Activated CD8-positive, alpha-beta T cell treated with anti-CD3 and anti-CD28 coated beads, Interleukin-2, amount 10 ng/mL, durations not matched to agents 7 days and 5 days (primary cell): ENCODE measurements around the gene PRR14L. TPM values are rescaled to one million over a fixed set of nuclear protein-coding genes. Genes with fewer than 3 reads are reported as not detected.

ENCODE experiments used
- ATAC-seq: fragments of 150-1000 bp; cut with Tn5 transposase; one replicate; pipeline ENCODE4 v1.10.0; 2021; ENCODE audit warnings: moderate library complexity
- CTCF ChIA-PET: fragments of 350-600 bp; sonication (Branson Sonifier 250); formaldehyde crosslinking; loops from one replicate; lab custom pipeline; 2021; ENCODE audit warnings: antibody characterized with exemption; lab: Charles Lee
- POLR2A ChIA-PET: fragments of 350-600 bp; sonication (Branson Sonifier 250); formaldehyde crosslinking; loops from one replicate; lab custom pipeline; 2021; ENCODE audit warnings: antibody characterized with exemption; lab: Charles Lee
- DNase-seq: peaks from one replicate; pipeline ENCODE4 v3.0.0-alpha.2; 2020
- H3K27ac Mint-ChIP-seq: one replicate; pipeline ENCODE4 v1.8.0; 2021; ENCODE audit warnings: mild to moderate bottlenecking, mixed read lengths
- H3K27me3 Mint-ChIP-seq: one replicate; pipeline ENCODE4 v1.8.0; 2021; ENCODE audit warnings: low read depth, mixed read lengths
- H3K36me3 Mint-ChIP-seq: one replicate; pipeline ENCODE4 v1.8.0; 2021; ENCODE audit warnings: low read depth, mixed read lengths
- H3K4me1 Mint-ChIP-seq: one replicate; pipeline ENCODE4 v1.8.0; 2021; ENCODE audit warnings: low read depth, mixed read lengths
- H3K4me3 Mint-ChIP-seq: one replicate; pipeline ENCODE4 v1.8.0; 2021; ENCODE audit warnings: mild to moderate bottlenecking, mixed read lengths
- H3K9me3 Mint-ChIP-seq: one replicate; pipeline ENCODE4 v1.8.0; 2022; ENCODE audit warnings: mixed read lengths; ENCODE audit not compliant: insufficient read depth
- total RNA-seq, 2 experiments: library from RNA; stranded (reverse); gene quantifications; one replicate each; pipeline ENCODE4 v1.2.3, GENCODE V29; 2021

PRR14L gene
- total RNA-seq, 2 experiments from 2014 or later = 64.0 to 65.3 TPM

DNA sequence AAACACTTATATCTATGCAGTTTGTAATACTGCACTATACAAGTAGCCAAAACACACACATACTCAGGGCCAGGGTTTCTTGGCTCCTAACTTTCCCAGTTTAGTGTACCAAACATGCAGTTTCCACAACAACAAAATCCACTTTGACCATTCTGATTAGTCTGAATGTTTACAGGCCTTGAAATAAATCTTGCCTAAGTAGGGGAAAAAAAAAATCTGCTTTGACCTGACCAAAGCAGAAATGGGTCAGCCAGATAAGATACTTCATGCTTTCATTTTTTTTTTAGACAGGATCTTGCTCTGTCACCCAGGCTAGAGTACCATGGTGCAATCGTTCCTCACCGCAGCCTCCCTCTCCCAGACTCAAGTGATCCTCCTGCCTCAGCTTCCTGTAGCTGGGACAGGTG, 10.1 kb downstream of the PRR14L start:
- ATAC-seq (no peak), DNase-seq (no peak)
- no peaks in the 10 kb centered on the region for H3K9me3 Mint-ChIP-seq
- peaks cover 47% of the 10 kb centered on the region for H3K36me3 Mint-ChIP-seq
- H3K27me3 Mint-ChIP-seq = no peaks in the 10 kb centered on the region
- CTCF ChIA-PET = interaction anchor here (0.8 kb wide), 1 partner anchor 74 kb away, joined by 3 read pairs; no protein-coding TSS in a partner anchor
- POLR2A ChIA-PET = interaction anchor here (1.0 kb wide), 1 partner anchor 14 kb away, joined by 3 read pairs; the partner anchor contains the start of gene DEPDC5
- H3K4me3 Mint-ChIP-seq = no peak overlapping the region
- peaks cover 27% of the 10 kb centered on the region for H3K4me1 Mint-ChIP-seq
- H3K27ac Mint-ChIP-seq = peak overlapping the region; percentile 13

DNA sequence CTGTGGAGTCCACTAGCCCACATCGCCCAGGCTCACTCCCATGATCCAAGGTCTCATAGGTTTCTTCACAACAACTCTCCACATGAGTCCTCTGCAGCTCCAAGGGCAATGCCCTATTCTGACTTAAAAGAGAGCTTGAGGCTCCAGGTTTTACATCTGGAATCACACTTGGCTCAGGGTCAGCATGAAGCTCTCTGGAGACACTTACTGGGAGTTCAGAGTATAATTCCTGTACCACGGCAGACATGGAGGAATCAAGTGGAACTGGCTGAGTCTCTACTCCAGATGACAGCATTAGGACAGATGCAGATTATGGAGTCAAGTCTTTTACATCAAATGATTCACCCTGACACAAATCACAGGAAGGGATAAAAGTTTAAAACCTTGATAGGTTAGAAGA, 11.4 kb downstream of the PRR14L start:
- ChIA-PET CTCF (no interaction called here), POLR2A (interaction anchor here (1.6 kb wide), 1 partner anchor 11 kb away, joined by 3 read pairs; no protein-coding TSS in a partner anchor)
- H3K4me1 Mint-ChIP-seq = peaks cover 30% of the 10 kb centered on the region
- no peak for ATAC-seq
- no peak overlapping the region for H3K4me3 Mint-ChIP-seq
- H3K27ac Mint-ChIP-seq = peak overlapping the region; percentile 31
- peaks cover 53% of the 10 kb centered on the region for H3K36me3 Mint-ChIP-seq
- H3K9me3 Mint-ChIP-seq = no peaks in the 10 kb centered on the region
- no peaks in the 10 kb centered on the region for H3K27me3 Mint-ChIP-seq
- DNase-seq = no peak

DNA sequence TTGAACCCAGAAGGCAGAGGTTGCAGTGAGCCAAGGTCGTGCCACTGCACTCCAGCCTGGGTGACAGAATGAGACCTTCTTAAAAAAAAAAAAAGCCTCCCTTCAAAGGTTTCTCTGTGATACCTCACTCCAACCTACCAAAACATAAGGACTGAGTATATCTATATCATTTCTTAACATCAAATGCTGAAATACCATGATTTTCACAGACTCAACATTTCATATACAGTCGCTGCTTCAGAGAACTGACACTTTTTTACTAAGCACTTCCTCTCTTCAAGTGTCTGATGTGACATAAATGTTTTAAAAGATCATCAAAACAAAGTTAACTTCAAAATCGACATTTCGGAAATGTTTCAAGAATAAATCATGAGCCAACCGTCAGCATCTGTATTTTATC, 12.0 kb downstream of the PRR14L start:
- no peak for ATAC-seq
- DNase-seq = no peak
- Mint-ChIP-seq H3K27me3 (no peaks in the 10 kb centered on the region), H3K4me1 (peaks cover 31% of the 10 kb centered on the region), H3K36me3 (peaks cover 54% of the 10 kb centered on the region), H3K4me3 (no peak overlapping the region), H3K27ac (no peak overlapping the region), H3K9me3 (no peaks in the 10 kb centered on the region)
- ChIA-PET POLR2A (interaction anchor here (1.6 kb wide), 1 partner anchor 11 kb away, joined by 3 read pairs; no protein-coding TSS in a partner anchor), CTCF (no interaction called here)

DNA sequence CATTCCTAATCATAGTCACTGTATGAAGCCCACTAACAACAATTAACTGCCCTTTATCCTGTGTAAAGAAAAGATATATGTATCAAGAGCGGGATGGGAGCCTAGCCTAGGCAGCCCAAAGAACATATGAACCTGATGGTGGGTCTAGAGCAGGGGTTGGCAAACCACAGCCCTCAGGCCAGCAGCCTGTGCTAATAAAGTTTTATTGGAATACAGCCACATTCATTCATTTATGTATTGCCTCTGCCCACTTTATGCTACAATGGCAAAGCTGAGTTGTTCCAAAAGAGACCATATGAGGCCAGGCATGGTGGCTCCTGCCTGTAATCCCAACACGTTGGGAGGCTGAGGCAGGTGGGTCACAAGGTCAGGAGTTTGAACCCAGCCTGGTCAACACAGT, 13.5 kb downstream of the PRR14L start:
- Mint-ChIP-seq H3K4me3 (no peak overlapping the region), H3K27ac (no peak overlapping the region), H3K27me3 (no peaks in the 10 kb centered on the region), H3K9me3 (no peaks in the 10 kb centered on the region), H3K36me3 (peaks cover 50% of the 10 kb centered on the region), H3K4me1 (peaks cover 27% of the 10 kb centered on the region)
- no peak for ATAC-seq
- ChIA-PET CTCF (no interaction called here), POLR2A (no interaction called here)
- no peak for DNase-seq

DNA sequence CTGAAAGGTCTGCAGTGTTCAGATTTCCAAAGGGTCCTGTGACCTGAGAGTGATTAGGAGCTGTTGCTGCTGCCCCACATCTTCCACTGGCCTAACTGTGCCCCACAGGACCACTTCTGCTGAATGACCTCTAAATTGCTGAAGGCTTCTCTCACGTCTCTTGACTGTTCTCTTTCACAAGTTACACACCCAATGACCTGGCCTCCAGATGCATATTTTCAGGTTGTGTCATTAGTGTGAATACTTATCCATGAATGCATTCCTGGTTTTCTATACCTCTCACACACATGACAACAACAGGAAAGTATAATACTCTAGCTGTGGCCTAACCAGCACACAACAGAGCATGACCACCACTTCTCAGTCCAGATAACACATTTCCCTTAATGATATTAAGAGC, 15.4 kb downstream of the PRR14L start:
- H3K27ac Mint-ChIP-seq = no peak overlapping the region
- no peaks in the 10 kb centered on the region for H3K27me3 Mint-ChIP-seq
- H3K36me3 Mint-ChIP-seq = peaks cover 42% of the 10 kb centered on the region
- H3K4me3 Mint-ChIP-seq = no peak overlapping the region
- peaks cover 22% of the 10 kb centered on the region for H3K4me1 Mint-ChIP-seq
- ChIA-PET POLR2A (no interaction called here), CTCF (no interaction called here)
- no peak for DNase-seq
- no peak for ATAC-seq
- H3K9me3 Mint-ChIP-seq = no peaks in the 10 kb centered on the region

DNA sequence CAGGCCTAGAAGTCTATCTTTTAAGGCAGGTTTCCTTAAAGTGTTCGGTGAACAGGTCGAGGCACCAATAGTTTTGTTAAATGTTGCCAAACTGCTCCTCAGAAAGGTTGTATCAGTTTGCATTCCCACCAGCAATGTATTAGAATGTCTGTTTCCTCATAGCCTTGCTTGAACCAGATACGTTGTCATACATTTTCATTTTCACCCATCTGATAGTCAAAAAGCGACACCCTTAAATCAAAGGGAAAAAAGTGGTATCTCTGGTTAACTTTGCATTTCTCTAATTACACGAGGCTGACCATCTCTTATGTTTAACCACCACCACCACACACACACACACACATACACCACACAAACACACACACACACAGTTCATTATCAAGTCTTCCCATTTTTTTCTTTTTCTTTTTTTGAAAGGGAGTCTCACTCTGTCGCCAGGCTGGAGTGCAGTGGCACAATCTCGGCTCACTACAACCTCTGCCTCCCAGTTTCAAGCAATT, 16.3 kb downstream of the PRR14L start:
- POLR2A ChIA-PET = no interaction called here
- ATAC-seq = no peak

DNA sequence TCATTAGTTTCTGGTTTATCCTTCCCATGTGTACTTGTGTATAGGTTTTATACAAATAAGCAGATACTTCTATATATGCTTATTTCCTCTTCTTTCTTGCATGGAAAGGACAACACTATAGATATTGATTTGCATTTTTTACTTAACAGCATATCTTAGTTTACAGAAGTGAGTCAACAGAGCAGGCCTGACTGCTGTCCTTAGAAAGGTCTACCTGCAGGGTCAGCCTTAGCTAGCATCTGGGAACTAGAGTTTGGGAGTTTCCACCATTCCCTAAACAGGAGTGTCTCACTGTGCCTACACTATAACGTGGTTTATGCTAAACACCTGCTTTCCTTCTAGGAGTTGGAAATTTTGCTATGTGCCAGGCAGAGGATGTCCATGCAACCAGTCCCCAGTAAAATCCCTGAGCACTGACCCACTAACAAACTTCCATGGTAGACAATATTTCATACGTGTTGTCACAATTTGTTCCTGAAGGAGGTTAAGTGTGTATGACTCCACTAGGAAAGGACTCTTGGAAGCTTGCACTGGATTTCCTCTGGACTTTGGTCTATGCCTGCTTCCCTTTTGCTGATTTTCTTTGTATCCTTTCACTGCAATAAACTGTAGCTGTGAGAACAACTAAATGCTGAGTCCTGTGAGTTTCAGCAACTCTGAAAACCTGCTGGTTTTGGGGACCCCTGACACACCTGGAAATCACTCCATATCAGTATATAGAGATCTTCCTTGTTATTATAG, 17.7 kb downstream of the PRR14L start:
- Mint-ChIP-seq H3K4me1 (peaks cover 9% of the 10 kb centered on the region), H3K27ac (peak overlapping the region; percentile 25), H3K9me3 (no peaks in the 10 kb centered on the region), H3K4me3 (no peak overlapping the region), H3K27me3 (no peaks in the 10 kb centered on the region), H3K36me3 (peaks cover 32% of the 10 kb centered on the region)
- ChIA-PET CTCF (no interaction called here), POLR2A (interaction anchor here (0.6 kb wide), 1 partner anchor 365 kb away, joined by 5 read pairs; no protein-coding TSS in a partner anchor)
- ATAC-seq (no peak), DNase-seq (no peak)

More for the DNA sequence above, 16.3 kb downstream of the PRR14L start:
- H3K9me3 Mint-ChIP-seq = no peaks in the 10 kb centered on the region
- no peak overlapping the region for H3K4me3 Mint-ChIP-seq
- CTCF ChIA-PET = no interaction called here
- H3K27ac Mint-ChIP-seq = no peak overlapping the region
- H3K36me3 Mint-ChIP-seq = peaks cover 41% of the 10 kb centered on the region
- peaks cover 20% of the 10 kb centered on the region for H3K4me1 Mint-ChIP-seq
- no peaks in the 10 kb centered on the region for H3K27me3 Mint-ChIP-seq
- DNase-seq = no peak

DNA sequence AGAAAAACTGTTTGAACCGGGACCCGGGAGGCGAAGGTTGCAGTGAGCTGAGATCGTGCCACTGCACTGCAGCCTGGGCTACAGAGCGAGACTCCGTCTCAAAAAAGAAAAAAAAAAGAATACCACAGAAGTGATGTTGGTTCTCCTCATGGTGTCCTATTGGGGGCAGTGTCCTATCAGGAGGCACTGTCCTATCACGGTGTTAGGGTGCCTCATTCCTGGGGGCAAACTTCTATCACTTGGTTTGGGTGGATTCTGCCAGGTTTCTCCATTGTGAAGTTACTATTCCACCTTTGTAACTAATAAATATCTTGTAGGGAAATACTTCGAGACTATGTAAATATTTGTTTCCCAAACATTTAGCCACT, 19.6 kb downstream of the PRR14L start:
- no peak overlapping the region for H3K4me3 Mint-ChIP-seq
- no peak overlapping the region for H3K27ac Mint-ChIP-seq
- DNase-seq (no peak), ATAC-seq (peak; percentile 30)
- H3K4me1 Mint-ChIP-seq = peaks cover 9% of the 10 kb centered on the region
- CTCF ChIA-PET = interaction anchor here (1.0 kb wide), 1 partner anchor 13 kb away, joined by 3 read pairs; no protein-coding TSS in a partner anchor
- POLR2A ChIA-PET = no interaction called here
- peaks cover 29% of the 10 kb centered on the region for H3K36me3 Mint-ChIP-seq
- no peaks in the 10 kb centered on the region for H3K27me3 Mint-ChIP-seq
- H3K9me3 Mint-ChIP-seq = no peaks in the 10 kb centered on the region

DNA sequence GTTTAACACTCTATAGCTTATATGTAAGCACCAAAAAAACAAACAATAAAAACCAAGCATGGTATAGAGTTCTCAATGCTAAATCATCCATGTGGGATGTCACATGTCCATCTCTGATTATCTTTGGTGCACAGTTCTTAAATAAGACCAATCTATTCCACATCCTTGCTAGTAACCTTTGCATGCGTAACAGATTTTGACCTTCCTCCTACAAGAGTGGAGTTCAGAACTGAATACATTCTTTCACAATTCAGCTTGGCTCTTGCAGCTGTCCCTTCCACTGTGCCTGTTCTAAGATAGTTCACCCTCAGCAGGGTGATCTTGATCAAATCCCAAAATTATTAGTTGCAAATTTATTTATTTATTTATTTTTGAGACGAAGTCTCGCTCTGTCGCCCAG, 21.1 kb downstream of the PRR14L start:
- H3K27me3 Mint-ChIP-seq = no peaks in the 10 kb centered on the region
- DNase-seq (no peak), ATAC-seq (no peak)
- CTCF ChIA-PET = interaction anchor here (0.7 kb wide), 1 partner anchor 34 kb away, joined by 3 read pairs; no protein-coding TSS in a partner anchor
- H3K36me3 Mint-ChIP-seq = peaks cover 29% of the 10 kb centered on the region
- peaks cover 4% of the 10 kb centered on the region for H3K4me1 Mint-ChIP-seq
- no peaks in the 10 kb centered on the region for H3K9me3 Mint-ChIP-seq
- POLR2A ChIA-PET = no interaction called here
- H3K27ac Mint-ChIP-seq = no peak overlapping the region
- H3K4me3 Mint-ChIP-seq = no peak overlapping the region

DNA sequence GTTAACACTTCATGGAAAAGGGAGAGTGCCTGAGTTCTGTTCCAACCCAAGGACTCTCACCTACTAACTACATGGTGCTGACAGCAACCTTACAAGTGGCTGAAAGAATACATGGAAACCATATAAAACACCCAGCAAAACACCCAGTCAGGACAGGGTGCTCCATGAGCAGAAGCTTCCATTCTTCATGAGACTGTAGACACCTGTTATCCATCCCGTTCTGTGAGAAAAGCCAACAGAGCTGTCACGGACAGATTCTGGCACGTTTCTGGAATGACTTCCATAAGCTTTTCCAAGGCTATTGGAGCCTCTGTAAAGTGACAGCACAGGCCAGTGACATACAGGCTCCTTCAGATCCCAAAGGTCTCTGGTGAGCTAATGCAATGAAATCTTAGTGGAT, 23.2 kb downstream of the PRR14L start:
- CTCF ChIA-PET = interaction anchor here (1.2 kb wide), 2 partner anchors 19 to 244 kb away, joined by 3 to 5 read pairs; no protein-coding TSS in a partner anchor
- Mint-ChIP-seq H3K9me3 (no peaks in the 10 kb centered on the region), H3K4me1 (no peaks in the 10 kb centered on the region), H3K27ac (no peak overlapping the region), H3K36me3 (peaks cover 35% of the 10 kb centered on the region), H3K4me3 (no peak overlapping the region), H3K27me3 (no peaks in the 10 kb centered on the region)
- POLR2A ChIA-PET = no interaction called here
- DNase-seq (no peak), ATAC-seq (no peak)

DNA sequence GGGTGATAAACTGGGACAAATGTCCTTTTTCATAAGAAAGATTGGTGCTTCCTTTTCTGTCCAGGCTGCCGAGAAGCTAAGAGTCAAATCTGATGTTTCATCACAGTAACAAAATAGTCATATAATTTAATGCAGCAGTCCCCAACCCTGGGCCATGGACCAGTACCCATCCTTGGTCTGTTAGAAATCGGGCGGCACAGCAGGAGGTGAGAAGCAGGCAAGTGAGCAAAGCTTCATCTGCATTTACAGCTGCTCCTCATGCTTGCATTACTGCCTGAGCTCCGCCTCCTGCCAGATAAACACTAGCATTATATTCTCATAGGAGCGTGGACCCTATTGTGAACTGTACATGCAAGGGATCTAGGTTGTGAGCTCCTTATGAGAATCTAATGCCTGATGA, 26.2 kb downstream of the PRR14L start:
- no peak overlapping the region for H3K4me3 Mint-ChIP-seq
- no peaks in the 10 kb centered on the region for H3K27me3 Mint-ChIP-seq
- ChIA-PET POLR2A (no interaction called here), CTCF (interaction anchor here (0.9 kb wide), 1 partner anchor 41 kb away, joined by 3 read pairs; no protein-coding TSS in a partner anchor)
- ATAC-seq (no peak), DNase-seq (no peak)
- no peak overlapping the region for H3K27ac Mint-ChIP-seq
- peaks cover 43% of the 10 kb centered on the region for H3K36me3 Mint-ChIP-seq
- no peaks in the 10 kb centered on the region for H3K4me1 Mint-ChIP-seq
- H3K9me3 Mint-ChIP-seq = no peaks in the 10 kb centered on the region

DNA sequence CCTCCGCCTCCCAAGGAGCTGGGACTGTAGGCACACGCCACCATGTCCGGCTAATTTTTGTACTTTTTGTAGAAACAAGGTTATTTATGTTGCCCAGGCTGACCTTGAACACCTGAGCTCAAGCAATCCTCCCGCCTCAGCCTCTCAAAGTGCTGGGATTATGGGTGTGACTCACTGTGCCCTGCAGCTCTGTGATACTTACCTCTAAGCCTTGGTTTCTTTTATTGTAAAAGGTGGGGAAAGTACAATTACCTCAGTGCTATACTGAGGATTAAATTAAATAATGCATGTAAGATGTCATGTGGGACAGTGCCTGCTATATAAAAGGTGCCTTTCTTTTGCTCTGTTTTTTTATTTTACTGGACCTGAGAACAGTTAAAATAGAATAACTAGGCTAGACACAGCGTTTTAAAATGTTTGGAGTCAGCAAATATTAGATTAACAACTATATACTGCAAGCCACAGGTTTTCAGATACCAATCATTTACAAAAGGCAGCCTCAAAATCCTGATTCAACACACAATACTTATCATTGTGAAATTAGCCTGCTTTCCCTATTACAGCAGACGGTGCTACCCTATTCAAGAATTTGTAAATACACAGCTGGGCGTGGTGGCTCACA, 30.0 kb downstream of the PRR14L start:
- POLR2A ChIA-PET = no interaction called here
- no peaks in the 10 kb centered on the region for H3K4me1 Mint-ChIP-seq
- DNase-seq = no peak
- no peaks in the 10 kb centered on the region for H3K27me3 Mint-ChIP-seq
- H3K4me3 Mint-ChIP-seq = no peak overlapping the region
- H3K36me3 Mint-ChIP-seq = peaks cover 56% of the 10 kb centered on the region
- CTCF ChIA-PET = interaction anchor here (0.7 kb wide), 1 partner anchor 160 kb away, joined by 3 read pairs; no protein-coding TSS in a partner anchor
- H3K9me3 Mint-ChIP-seq = no peaks in the 10 kb centered on the region
- no peak overlapping the region for H3K27ac Mint-ChIP-seq
- no peak for ATAC-seq
